Bone marrow (tissue), 2 donors: Measurements from ENCODE around the gene ULK4.

Experiments
- DNase-seq, 2 donors: peaks; one replicate each; lab custom pipeline; 2025; lab: John Stamatoyannopoulos, UW

The ULK4 gene

GRCh38 chr3:41259449-41260062 is 702.3 kb downstream of the ULK4 start:
- DNase-seq = no peak

DNA sequence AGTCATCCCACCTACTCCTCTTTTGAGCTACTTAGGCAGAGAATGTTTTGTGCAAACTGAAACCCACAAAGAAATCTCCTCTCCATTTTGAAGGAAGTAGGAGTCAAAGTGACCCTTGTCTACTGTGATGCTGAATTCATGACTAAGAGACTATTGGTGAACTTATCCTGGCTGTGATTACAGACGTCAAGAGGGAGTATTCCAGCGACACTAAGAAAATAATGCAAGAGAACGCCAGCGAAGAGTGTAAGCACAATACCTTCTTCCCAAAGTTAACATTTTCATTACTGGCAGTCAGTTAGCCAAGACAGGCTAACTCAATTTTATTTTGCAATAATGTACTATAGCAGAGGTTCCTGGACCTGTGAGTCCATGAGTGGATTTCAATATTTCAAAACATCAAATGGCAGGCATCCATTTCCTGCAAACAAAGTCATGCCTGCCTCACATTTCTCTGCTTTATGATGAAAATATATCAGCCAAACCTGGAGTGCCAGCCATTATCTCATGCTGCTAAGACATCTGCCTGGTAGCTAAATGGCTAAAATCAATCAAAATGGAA is 703.6 kb downstream of the ULK4 start:
- no peak for DNase-seq

DNA sequence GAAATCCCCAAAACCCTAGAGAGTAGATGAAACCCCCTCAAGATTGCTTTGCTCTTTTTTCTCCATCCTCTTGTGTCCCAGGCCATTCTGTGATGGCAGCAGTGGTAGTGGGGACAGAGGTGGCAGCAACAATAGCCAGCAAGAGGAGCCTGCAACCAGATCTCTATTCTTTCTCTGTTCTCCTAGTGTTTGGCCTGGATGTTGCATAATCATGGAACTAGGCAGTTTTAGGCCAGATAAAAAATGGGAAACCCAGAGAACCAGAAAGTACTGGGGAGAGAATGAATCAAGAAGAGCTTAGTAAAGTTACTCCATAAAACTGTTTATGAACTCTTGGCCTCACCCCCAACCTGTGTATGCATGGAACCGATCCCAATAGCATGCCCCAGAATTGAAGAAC is 710.3 kb downstream of the ULK4 start:
- DNase-seq = no peak

GRCh38 chr3:41250825-41251224 is 711.1 kb downstream of the ULK4 start:
- DNase-seq = no peak

- no peak for DNase-seq
These were observed 712.6 kb downstream of the ULK4 start for GRCh38 chr3:41249318-41249717.

- DNase-seq = no peak
These were observed 713.4 kb downstream of the ULK4 start for GRCh38 chr3:41248525-41248924.

GRCh38 chr3:41247055-41248004 is 714.6 kb downstream of the ULK4 start:
- no peak for DNase-seq

- no peak for DNase-seq
These were observed 717.1 kb downstream of the ULK4 start for GRCh38 chr3:41244620-41245336.

DNA sequence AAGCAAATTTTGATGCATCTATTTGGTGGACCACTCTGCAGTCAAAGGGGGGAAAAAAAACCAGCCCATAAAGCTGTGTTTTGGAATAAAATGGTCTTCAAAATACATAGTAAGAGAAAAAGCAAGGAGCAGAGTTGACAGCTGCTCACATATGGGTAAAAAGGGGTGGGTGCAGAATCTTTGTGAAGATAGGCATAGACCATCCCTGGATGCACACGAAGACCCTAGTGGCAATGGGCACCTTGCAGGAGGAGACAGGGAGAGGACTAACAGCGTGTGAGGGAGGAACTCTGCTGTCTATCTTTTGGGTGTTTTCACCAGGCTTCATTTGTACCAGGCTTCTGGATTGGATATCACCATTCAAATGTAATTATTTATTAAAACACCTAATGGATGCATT is 718.7 kb downstream of the ULK4 start:
- no peak for DNase-seq

DNA sequence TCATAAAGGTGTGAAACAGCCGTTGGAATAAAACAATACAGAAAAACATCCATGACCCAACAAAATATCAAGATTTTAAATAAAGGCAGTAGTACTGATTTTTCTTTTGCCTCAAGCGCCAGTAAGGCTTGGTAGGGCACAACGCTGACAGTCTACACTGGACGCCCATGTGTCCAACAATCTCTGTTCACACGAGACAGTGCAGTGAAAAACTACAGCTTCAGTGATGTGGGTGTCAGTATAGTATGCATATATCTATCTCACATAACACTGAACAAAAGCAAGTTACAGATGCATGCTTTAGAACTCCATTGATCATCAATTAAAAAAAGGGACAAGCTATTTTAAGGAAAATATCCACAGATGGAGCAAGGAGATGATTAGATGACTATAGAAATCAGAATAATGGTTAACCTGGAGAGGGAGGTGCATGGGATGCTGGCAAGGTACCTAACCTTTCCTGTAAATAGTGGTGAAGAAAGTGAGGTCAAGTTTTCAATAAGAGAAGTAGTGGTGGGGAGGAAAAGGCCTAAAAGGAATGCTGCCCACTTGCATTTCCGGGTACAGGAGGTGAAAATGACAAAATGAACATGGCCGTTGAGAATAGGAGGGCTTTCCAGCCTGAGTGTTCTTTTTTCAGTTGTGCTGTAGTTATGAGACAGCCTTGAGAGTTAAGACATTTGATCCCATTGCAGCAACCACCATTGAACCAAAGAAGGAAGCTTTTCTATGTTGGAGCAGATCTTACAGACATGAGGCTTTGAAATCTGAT is 719.9 kb downstream of the ULK4 start:
- no peak for DNase-seq

- DNase-seq = no peak
These were observed 720.7 kb downstream of the ULK4 start for GRCh38 chr3:41241161-41241560.

- no peak for DNase-seq
These were observed 722.3 kb downstream of the ULK4 start for GRCh38 chr3:41239587-41239986.

DNA sequence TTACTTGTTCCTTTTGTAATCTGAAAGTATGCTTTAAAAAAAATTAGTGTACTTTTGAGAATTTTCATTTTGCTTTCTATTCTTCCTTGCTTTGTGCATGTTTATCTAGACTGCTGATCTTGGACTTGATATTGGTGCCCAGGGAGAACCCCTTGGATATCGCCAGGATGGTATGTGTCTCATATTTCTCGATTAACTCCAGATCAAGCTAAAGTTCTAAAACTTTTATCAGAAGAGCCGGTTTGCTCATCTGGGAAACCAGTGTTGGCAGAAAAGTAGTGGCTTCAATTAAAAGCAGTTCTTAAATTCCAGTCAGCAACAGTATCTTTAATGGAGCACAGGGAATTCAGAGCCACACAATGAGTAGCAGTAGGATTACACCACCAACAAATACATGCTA is 724.0 kb downstream of the ULK4 start:
- no peak for DNase-seq

DNA sequence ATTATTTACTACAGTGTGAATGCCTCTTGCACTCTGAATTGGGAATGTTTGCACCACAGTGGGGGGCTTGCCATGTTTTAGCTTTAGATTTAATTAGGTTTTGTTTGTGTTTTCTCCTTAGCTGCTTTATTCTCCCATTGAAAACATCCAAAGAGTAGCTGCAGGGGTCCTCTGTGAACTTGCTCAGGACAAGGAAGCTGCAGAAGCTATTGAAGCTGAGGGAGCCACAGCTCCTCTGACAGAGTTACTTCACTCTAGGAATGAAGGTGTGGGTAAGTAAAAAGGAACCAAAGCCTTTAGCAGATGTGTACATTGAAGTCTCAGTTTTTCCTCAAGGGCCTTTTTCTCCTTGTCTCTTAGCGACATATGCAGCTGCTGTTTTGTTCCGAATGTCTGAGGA is 725.7 kb downstream of the ULK4 start:
- no peak for DNase-seq

DNA sequence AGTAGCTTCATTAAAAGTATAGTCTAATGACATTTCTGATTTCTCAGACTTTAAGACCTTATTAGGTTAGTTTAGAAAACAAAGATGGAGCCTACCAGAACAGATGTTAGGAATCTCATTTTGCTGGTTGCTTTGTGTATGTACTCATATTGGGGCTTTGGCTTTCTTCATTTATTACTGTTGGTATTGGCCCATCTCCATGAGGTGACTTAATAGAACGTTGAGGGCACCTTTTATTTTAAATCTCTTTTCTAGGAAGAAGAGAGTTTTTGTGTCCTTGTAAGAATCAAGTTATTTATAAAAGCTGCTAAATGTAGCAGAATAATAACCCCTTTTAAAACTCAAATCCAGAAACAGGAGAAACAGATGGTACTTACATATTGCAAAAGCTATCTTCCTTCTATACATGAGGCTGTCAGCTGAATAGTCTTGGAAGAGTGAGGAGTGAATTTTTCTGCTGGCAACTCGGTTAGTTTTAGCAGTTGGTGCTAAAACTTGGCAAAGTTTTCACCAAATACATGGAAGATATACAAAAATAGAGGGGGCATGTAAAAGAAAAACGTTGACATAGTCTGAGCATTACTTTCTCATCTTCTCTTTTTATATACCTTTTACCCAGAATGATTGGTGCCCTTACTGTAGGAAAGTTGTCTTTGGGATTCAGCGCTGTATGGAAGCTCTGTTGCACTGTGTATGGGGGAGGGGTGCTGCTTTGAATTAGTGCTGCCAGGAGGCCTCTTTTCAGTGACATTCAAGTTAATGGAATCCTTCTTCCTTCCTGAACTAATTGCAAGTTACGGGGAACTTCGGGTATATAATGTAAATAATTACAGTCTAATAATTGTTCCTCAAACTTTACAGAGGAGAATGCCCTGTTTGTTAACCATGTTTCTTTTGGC is 726.8 kb downstream of the ULK4 start:
- DNase-seq = no peak

- DNase-seq = no peak
These were observed 737.6 kb downstream of the ULK4 start for GRCh38 chr3:41224120-41224806.

GRCh38 chr3:41223691-41224090 is 738.2 kb downstream of the ULK4 start:
- DNase-seq = no peak

GRCh38 chr3:41223078-41223477 is 738.8 kb downstream of the ULK4 start:
- no peak for DNase-seq

DNA sequence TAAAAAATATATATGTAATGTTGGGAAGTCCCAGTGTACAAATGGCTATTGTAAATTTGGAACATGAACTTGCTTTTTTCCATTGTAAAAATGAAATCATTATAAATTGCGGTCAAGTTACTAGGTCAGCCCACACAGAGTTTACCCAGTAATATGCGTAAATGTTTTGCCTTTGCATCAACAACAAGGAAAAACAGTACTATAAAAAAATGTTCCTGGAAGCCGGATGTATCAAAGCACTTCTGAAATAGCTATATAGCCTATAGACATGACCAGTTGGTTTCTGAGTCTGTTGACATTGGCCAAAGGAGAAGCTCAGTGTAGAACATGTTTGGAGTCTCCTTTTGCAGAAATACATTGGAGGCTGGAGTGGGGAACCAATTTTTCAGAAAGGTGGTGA is 739.4 kb downstream of the ULK4 start:
- no peak for DNase-seq

DNA sequence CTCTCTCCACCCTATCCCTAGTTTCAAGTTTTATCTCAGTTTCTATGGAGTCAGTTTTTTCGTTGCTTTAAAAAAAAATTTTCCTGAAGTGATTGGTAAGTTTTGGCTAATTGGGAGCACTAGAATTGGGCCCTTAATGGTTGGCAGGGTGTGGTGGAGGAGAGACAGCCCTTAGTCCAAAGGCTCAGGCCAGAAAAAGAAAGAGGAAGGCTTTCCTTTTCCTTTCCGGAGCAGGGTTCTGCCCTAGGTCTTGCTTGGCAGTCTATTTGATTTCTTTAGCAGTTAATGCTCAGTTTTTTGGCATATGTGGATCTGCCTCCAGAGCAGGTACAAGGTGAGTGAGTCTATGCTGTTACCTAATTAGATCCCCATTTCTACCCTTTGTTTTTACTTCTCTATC is 739.9 kb downstream of the ULK4 start:
- no peak for DNase-seq
